GM19468 (cell line): Measurements from ENCODE around the gene ASCC1.

ENCODE experiments used
- ATAC-seq: cut with Tn5 transposase; IDR thresholded peaks from one replicate; pipeline ENCODE4 v1.9.1; 2021; ENCODE audit warnings: mild to moderate bottlenecking, moderate library complexity, moderate number of reproducible peaks; ENCODE audit not compliant: unreplicated experiment; ENCODE audit errors: extremely low read depth

The ASCC1 gene

DNA sequence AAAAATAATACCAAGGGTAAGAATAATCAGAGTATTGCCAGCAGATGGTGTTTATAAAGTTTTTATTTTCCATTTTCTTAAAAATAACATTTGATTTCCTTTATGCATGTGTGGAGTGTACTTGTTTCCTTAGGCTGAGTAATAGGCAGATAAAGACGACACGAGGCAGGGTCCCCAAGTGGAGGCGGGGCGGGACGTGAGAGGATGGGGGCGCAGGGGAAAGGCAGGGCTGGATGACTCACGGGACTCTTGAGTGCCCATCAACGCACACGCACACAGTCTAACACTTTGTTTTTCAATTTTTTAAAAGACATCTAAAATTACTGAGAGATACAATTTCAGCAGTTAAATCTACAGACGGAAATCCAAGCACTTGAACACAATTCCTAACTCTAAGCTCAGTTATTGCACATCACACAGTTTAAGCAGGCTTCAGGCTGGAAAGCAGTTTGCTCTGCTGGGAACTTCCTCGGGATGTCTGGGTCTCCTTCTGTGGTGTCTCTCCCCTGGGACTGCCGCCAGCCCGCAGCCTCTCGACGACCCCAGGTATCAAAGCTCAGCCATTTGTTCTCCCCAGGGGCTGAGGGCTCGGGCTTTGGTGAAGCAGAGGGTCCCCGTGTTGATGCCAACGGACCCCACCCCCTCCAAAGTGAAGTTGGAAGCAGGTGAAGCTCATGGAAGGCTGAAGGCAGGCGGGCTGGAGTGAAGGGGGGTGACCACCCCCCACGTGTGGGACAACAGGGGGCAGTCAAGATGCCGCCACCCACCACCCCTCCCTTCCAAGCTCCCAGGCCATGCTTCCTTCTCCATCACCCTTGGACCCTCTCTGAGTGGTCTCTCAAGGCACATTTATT, 156.9 kb downstream of the ASCC1 start:
- no peak for ATAC-seq

DNA sequence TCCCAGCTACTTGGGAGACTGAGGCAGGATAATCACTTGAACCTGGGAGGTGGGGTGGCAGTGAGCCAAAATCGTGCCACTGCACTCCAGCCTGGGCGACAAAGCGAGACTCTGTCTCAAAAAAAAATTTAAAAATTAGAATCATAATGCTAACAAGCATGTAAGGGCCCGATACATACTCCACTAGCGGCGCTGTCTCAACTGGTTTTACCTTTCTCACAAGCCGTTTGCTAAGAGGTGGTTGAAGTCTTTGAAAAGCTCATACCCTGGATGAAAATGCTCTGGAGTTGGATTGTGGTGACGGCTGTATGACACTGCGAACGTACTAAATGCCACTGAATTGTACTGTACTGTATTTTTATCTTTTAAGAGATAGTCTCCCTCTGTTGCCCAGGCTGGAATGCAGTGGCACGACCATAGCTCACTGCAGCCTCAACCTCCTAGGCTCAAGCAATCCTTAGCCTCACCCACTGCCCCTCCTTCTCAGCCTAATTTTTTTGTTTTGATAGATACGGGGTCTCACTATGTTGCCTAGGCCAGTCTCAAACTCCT, 157.7 kb downstream of the ASCC1 start:
- ATAC-seq: no peak

DNA sequence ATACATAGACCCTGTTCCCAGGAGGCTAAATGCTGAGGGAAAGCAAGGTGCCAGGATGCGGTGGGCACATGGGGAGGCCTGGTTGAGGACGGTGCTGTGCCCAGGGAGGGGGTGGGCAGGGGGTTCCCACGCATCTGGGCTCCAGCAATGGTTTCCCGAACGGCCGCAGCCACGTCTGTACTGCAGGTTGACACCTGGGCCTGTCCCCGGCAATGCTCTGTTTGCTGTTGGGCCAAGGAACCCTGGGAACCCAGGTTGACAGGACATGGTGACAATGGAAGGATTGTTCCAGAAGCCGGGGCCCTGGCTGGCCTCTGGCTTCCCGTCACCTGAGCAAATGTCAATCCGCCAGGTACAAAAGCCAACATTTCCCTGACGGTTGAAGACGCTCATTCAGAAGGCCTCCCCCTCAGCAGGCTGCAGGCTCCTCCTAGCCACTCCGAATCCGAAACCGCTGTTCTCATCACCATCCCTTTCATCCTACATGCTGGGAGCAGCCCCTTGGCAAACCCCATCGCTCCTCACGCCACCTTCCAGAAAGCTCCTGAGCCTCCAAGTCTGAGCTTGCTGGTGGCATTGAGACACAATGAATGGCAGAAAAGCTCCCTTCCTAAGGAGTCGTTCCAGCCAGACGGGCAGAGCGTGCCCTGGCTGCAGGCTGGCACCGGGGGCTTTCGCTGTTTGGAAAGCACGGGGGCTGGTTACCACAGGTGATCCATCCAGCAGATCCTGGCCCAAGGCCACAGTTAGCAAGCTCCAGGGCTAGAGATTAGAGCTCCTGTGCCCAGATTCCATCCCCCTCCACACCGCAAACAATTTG, 158.9 kb downstream of the ASCC1 start:
- no peak for ATAC-seq

GRCh38 chr10:72056113-72056512, 160.0 kb downstream of the ASCC1 start:
- ATAC-seq: no peak

- no peak for ATAC-seq
Observed at GRCh38 chr10:72053690-72054089, 162.4 kb downstream of the ASCC1 start.

DNA sequence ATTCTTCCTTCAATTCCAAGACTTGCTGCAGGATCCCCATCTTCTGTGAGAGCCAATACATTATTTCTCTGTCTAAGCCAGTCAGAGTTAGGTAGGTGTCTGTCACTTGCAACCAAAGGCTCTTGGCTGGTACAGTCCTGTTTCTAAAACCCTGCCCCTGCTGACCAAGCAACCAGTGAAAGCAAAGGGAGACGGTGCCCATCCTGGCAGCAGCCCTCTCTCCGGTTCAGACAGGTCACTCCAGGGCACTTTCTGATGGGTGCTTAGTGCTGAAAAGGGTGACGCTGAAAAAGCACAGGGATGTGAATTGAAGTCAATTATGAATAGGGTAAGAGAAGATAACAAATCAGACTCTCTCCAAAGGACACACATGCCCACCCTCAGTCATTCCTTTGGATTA, 165.2 kb downstream of the ASCC1 start:
- ATAC-seq: no peak

DNA sequence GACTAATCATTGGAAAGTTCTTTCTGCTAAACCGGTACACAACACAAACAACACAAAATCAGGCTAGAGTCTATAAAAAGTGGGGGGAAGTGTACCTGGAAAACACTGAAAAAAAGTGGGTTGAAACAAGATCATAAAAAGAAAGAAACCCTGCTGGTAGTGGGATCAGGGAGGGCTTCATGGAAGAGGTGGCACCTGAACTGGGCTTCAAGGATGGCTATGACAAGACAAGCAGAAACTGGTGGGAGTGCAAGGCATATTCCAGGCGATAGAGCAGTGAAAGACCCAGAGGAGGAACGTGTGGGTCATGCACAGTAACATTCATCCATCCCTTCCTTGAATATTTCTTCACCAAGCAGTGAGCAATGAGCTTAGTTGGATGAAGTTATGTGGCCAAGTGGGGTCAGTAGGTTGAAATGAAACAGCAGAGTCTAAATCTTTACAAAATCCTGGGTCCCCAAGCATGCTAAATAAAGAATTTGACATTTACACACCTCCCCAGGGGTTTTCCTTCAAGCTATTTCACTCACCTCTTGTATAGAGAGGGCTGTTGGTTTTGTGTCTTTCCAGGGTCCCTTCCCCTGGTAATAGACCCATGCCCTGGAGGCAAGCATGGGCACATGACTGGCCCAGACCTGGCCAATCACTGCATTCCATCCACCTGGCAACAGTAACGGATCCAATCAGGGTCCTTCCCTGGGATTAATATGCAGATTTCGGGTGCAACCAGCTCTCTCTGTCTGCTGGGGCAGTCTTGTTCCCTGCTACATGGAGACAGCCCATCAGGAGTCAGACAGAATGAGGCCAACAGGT, 165.9 kb downstream of the ASCC1 start:
- no peak for ATAC-seq

GRCh38 chr10:72049472-72049871, 166.6 kb downstream of the ASCC1 start:
- ATAC-seq: no peak

DNA sequence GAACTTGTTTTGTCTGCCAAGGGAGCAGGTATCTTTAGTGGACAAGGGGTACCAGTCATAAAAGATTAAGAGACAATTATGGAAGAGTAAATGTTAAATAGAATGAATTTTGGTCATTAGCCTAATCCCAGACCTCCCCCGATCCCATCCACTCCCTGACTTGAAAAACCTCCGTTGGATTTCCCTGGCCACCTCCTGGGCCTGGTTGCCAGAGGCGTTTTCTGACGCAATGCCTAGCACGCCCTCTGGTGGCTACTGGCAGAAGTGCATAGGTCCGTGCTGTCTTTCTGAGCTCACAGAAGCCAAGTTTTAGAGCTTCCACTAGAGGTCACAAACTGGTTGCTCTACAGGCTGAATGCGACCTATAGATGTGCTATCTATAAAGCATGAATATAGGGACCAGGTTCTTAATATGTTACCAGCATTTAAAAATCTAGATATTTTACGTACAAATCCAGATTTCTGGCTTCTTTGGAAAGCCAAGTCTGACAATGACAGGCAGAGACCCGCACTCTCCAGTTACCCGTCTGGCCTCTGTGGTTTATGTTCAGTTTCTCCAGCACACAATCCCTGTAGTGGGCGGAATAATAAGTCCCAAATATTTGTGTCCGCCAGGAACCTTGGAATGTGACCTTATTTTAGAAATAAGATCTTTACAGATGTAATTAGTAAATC, 167.5 kb downstream of the ASCC1 start:
- peak; percentile 37 for ATAC-seq
